ENCODE measurements around the gene SLC32A1. TPM values are rescaled to one million over a fixed set of nuclear protein-coding genes. Genes with fewer than 3 reads are reported as not detected.

Gene SLC32A1
- total RNA-seq, 1 donor: not detected

GRCh38 chr20:38728191-38728781, 4.0 kb downstream of the SLC32A1 start:
- H2AFZ ChIP-seq (ENCODE audit: low read length): no peak overlapping the region

DNA sequence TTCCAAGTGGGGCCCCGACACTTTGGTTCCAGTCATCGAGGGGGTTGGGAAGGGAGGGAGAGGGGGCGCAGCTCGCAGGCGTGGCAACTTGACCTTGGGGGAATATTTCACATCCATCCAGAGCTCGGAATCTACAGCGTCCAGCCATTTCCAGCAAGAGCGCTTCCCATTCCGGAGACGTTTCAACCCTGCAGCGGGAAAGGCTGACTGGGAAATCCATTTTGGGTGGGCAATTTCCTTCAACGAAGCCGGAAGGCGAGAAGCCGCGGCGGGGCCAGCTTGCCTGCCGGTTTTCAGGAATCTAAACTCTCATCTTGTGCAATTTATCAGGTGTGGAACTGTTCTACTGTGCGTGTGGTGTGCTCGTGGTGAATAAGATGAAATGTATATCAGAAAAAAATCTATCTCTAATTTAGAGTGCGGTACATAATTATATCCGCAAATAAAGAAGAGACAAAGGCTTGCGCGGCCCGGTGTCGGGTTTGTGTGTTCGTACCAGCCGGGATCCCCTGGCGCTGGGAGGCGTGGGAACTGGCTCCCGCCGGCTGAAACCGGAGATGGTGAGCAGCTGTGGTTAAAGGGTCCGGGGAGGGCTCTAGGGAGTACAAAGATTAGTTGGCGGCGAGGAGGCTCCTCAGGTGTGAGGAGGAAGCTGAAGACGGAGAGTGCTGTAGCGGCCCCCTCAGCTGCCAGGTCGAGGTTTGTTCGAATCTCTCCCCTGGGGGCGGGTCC, 4.8 kb downstream of the SLC32A1 start:
- no peak overlapping the region for H2AFZ ChIP-seq (ENCODE audit: low read length)
- peaks cover 3% of the 10 kb centered on the region for H4K20me1 ChIP-seq (ENCODE audit: insufficient read depth, low read length)

More at GRCh38 chr20:38728191-38728781, 4.0 kb downstream of the SLC32A1 start:
- no peak overlapping the region for H3K27ac ChIP-seq (ENCODE audit: low read depth, low read length)
- H3K36me3 ChIP-seq (ENCODE audit: insufficient read depth, low read length): no peaks in the 10 kb centered on the region
- TF ChIP-seq CTCF (IDR thresholded peaks at IDR 0.05; ENCODE audit: extremely low read depth, low read depth, low read length): no peak
- no peaks in the 10 kb centered on the region for H3K9me3 ChIP-seq (ENCODE audit: low read depth, low read length)
- H4K20me1 ChIP-seq (ENCODE audit: insufficient read depth, low read length): peaks cover 3% of the 10 kb centered on the region
- peaks cover 94% of the 10 kb centered on the region for H3K27me3 ChIP-seq (ENCODE audit: insufficient read depth, low read length)
- no peak overlapping the region for H3K4me3 ChIP-seq (ENCODE audit: insufficient read depth, low read length)
- no peaks in the 10 kb centered on the region for H3K79me2 ChIP-seq (ENCODE audit: insufficient read depth, low read length)
- peaks cover 8% of the 10 kb centered on the region for H3K4me1 ChIP-seq (ENCODE audit: insufficient read depth, low read length)
- H3K4me2 ChIP-seq (ENCODE audit: insufficient read depth, low read length): no peak overlapping the region
- peak; percentile 87 for DNase-seq (ENCODE audit: insufficient read length, low spot score, missing footprints)

DNA sequence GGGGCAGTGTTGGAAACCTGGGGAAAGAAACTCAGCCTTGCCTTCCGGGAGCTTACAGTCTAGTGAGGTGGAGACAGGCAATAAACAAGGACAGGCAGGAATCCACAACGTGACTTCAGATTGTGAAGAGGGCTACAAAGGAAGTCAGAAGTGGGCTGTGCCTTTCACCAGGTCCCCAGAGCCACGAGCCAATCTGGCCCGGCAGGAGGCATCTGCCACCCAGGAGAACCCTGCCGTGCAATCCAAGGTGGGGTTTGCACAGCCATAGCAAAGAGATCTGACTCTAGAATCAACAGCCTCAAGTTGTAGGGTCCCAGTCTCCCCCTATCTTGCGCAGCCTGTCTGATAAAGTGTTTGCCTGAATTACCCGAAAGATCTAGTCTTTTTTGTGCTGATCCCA, 5.5 kb downstream of the SLC32A1 start:
- no peak overlapping the region for H3K4me2 ChIP-seq (ENCODE audit: insufficient read depth, low read length)
- peaks cover 3% of the 10 kb centered on the region for H4K20me1 ChIP-seq (ENCODE audit: insufficient read depth, low read length)
- H3K4me1 ChIP-seq (ENCODE audit: insufficient read depth, low read length): peaks cover 8% of the 10 kb centered on the region
- H3K27ac ChIP-seq (ENCODE audit: low read depth, low read length): no peak overlapping the region
- peaks cover 90% of the 10 kb centered on the region for H3K27me3 ChIP-seq (ENCODE audit: insufficient read depth, low read length)
- no peak overlapping the region for H2AFZ ChIP-seq (ENCODE audit: low read length)
- H3K9me3 ChIP-seq (ENCODE audit: low read depth, low read length): no peaks in the 10 kb centered on the region
- no peak overlapping the region for H3K4me3 ChIP-seq (ENCODE audit: insufficient read depth, low read length)
- H3K79me2 ChIP-seq (ENCODE audit: insufficient read depth, low read length): no peaks in the 10 kb centered on the region
- TF ChIP-seq CTCF (IDR thresholded peaks at IDR 0.05; ENCODE audit: extremely low read depth, low read depth, low read length): no peak
- no peaks in the 10 kb centered on the region for H3K36me3 ChIP-seq (ENCODE audit: insufficient read depth, low read length)
- no peak for DNase-seq (ENCODE audit: insufficient read length, low spot score, missing footprints)

More for the DNA sequence above, 4.8 kb downstream of the SLC32A1 start:
- H3K4me1 ChIP-seq (ENCODE audit: insufficient read depth, low read length): peaks cover 8% of the 10 kb centered on the region
- DNase-seq (ENCODE audit: insufficient read length, low spot score, missing footprints): no peak
- H3K4me2 ChIP-seq (ENCODE audit: insufficient read depth, low read length): no peak overlapping the region
- H3K4me3 ChIP-seq (ENCODE audit: insufficient read depth, low read length): no peak overlapping the region
- peaks cover 94% of the 10 kb centered on the region for H3K27me3 ChIP-seq (ENCODE audit: insufficient read depth, low read length)
- H3K79me2 ChIP-seq (ENCODE audit: insufficient read depth, low read length): no peaks in the 10 kb centered on the region
- no peaks in the 10 kb centered on the region for H3K36me3 ChIP-seq (ENCODE audit: insufficient read depth, low read length)
- no peak overlapping the region for H3K27ac ChIP-seq (ENCODE audit: low read depth, low read length)
- no peak for TF ChIP-seq CTCF (IDR thresholded peaks at IDR 0.05; ENCODE audit: extremely low read depth, low read depth, low read length)
- no peaks in the 10 kb centered on the region for H3K9me3 ChIP-seq (ENCODE audit: low read depth, low read length)
